IMR-90 (cell line): ENCODE results near the gene NRXN2. TPM values are rescaled to one million over a fixed set of nuclear protein-coding genes. Genes with fewer than 3 reads are reported as not detected.

Experiments used
- ATAC-seq: fragments of 200-7000 bp; cut with Tn5 transposase; 2 replicates; pipeline ENCODE4 v1.9.1; 2020; ENCODE audit warnings: low read depth, mild to moderate bottlenecking, moderate library complexity
- BruUV-seq: library from RNA; stranded (reverse); fragments of 400-500 nt; replicated peaks from 2 replicates; lab custom pipeline; 2021; lab: Mats Ljungman, UMichigan
- CTCF ChIA-PET: fragments of 300-600 bp; formaldehyde crosslinking; extraction: SDS; loops from one replicate; lab custom pipeline; 2021; ENCODE audit warnings: antibody characterized with exemption; lab: Yijun Ruan, JAX
- POLR2A ChIA-PET: fragments of 300-600 bp; sonication (Branson Sonifier 250); formaldehyde crosslinking; loops from one replicate; lab custom pipeline; 2022; ENCODE audit warnings: antibody characterized with exemption; ENCODE audit not compliant: unreplicated experiment; lab: Charles Lee
- DNase-seq: peaks from one replicate; pipeline ENCODE4 v3.0.0; 2013
- H2AFZ ChIP-seq: replicated peaks from 2 replicates; pipeline ENCODE3; 2013; ENCODE audit warnings: low read length, mild to moderate bottlenecking; ENCODE audit not compliant: poor library complexity
- H2AK5ac ChIP-seq: 2 replicates; pipeline ENCODE4 v1.6.1; 2013; ENCODE audit warnings: low read depth, low read length, inconsistent platforms
- H2AK9ac ChIP-seq: replicated peaks from 2 replicates; pipeline ENCODE3; 2013; ENCODE audit warnings: mild to moderate bottlenecking, low read depth, low read length, moderate library complexity; ENCODE audit not compliant: poor library complexity
- H2BK120ac ChIP-seq: 2 replicates; pipeline ENCODE4 v1.6.1; 2013; ENCODE audit warnings: low read depth, low read length, inconsistent platforms
- H2BK15ac ChIP-seq: 3 replicates; pipeline ENCODE4 v1.6.1; 2013; ENCODE audit warnings: low read depth, low read length, inconsistent platforms
- H2BK20ac ChIP-seq: 2 replicates; pipeline ENCODE4 v1.6.1; 2013; ENCODE audit warnings: low read depth, mild to moderate bottlenecking, inconsistent platforms, low read length, moderate library complexity
- H2BK5ac ChIP-seq: 2 replicates; pipeline ENCODE4 v1.6.1; 2013; ENCODE audit warnings: mild to moderate bottlenecking, low read depth, low read length, inconsistent platforms; ENCODE audit not compliant: poor library complexity, severe bottlenecking
- H3K14ac ChIP-seq: replicated peaks from 2 replicates; pipeline ENCODE4 v1.6.1; 2013; ENCODE audit warnings: low read depth, low read length, inconsistent platforms
- H3K18ac ChIP-seq: 2 replicates; pipeline ENCODE4 v1.6.1; 2013; ENCODE audit warnings: low read depth, low read length, control low read depth
- H3K23ac ChIP-seq: 2 replicates; pipeline ENCODE4 v1.6.1; 2013; ENCODE audit warnings: low read depth, low read length, inconsistent platforms
- H3K27ac ChIP-seq: 2 replicates; pipeline ENCODE4 v1.5.1; 2013; ENCODE audit warnings: mild to moderate bottlenecking, control low read depth, low read length; ENCODE audit not compliant: insufficient read depth
- H3K27me3 ChIP-seq: 2 replicates; pipeline ENCODE4 v1.6.1; 2013; ENCODE audit warnings: low read length; ENCODE audit not compliant: control insufficient read depth, insufficient read depth
- H3K36me3 ChIP-seq: 2 replicates; pipeline ENCODE4 v1.6.1; 2013; ENCODE audit warnings: low read length, mixed read lengths; ENCODE audit not compliant: control insufficient read depth, insufficient read depth
- H3K4ac ChIP-seq: 2 replicates; pipeline ENCODE4 v1.6.1; 2013; ENCODE audit warnings: low read depth, low read length, inconsistent platforms
- H3K4me1 ChIP-seq: 2 replicates; pipeline ENCODE4 v1.6.1; 2013; ENCODE audit warnings: low read length, mixed read lengths; ENCODE audit not compliant: control insufficient read depth, insufficient read depth
- H3K4me2 ChIP-seq: 2 replicates; pipeline ENCODE4 v1.6.1; 2013; ENCODE audit warnings: low read depth, mild to moderate bottlenecking, control low read depth, low read length, moderate library complexity
- H3K4me3 ChIP-seq: 2 replicates; pipeline ENCODE4 v1.5.1; 2013; ENCODE audit warnings: low read depth, mild to moderate bottlenecking, control low read depth, low read length, moderate library complexity; ENCODE audit not compliant: insufficient read depth
- H3K56ac ChIP-seq: 2 replicates; pipeline ENCODE4 v1.6.1; 2013; ENCODE audit warnings: low read length, inconsistent platforms; ENCODE audit not compliant: insufficient read depth; ENCODE audit errors: extremely low read depth
- H3K79me1 ChIP-seq, 2 experiments: 2 replicates each; pipeline ENCODE4 v1.6.1; 2013; ENCODE audit warnings: low read length in 2 of 2, inconsistent platforms in 1 of 2, low read depth in 1 of 2
- H3K9ac ChIP-seq: 2 replicates; pipeline ENCODE4 v1.6.1; 2013; ENCODE audit warnings: low read depth, low read length, control low read depth
- H3K9me1 ChIP-seq: 2 replicates; pipeline ENCODE4 v1.6.1; 2013; ENCODE audit warnings: low read length, inconsistent platforms; ENCODE audit not compliant: insufficient read depth
- H3K9me3 ChIP-seq: 2 replicates; pipeline ENCODE4 v1.6.1; 2013; ENCODE audit warnings: low read length; ENCODE audit not compliant: control insufficient read depth, insufficient read depth
- H4K20me1 ChIP-seq: 2 replicates; pipeline ENCODE4 v1.6.1; 2013; ENCODE audit warnings: low read length, inconsistent platforms; ENCODE audit not compliant: insufficient read depth
- H4K5ac ChIP-seq: 2 replicates; pipeline ENCODE4 v1.6.1; 2013; ENCODE audit warnings: mild to moderate bottlenecking, low read depth, low read length, control low read depth
- H4K8ac ChIP-seq, 2 experiments: 2 replicates each; pipeline ENCODE4 v1.6.1; 2013; ENCODE audit warnings: low read depth in 2 of 2, low read length in 2 of 2, control low read depth in 1 of 2, inconsistent platforms in 1 of 2
- H4K91ac ChIP-seq: 2 replicates; pipeline ENCODE4 v1.6.1; 2013; ENCODE audit warnings: low read depth, low read length, inconsistent platforms; ENCODE audit not compliant: insufficient read depth
- BHLHE40 ChIP-seq: fragments of 150-350 bp; IDR thresholded peaks from 2 replicates; pipeline ENCODE4 v1.6.1; 2016; ENCODE audit warnings: mild to moderate bottlenecking, low read depth, low read length
- CEBPB ChIP-seq: IDR thresholded peaks from 2 replicates; pipeline ENCODE4 v1.6.1; 2012; ENCODE audit warnings: low read depth, low read length, improper control_type of control experiment
- CHD1 ChIP-seq: IDR thresholded peaks from 2 replicates; pipeline ENCODE4 v1.6.1; 2012; ENCODE audit warnings: low read depth, low read length, improper control_type of control experiment
- CTCF ChIP-seq: conservative IDR thresholded peaks from 2 replicates; pipeline ENCODE4 v1.5.1; 2012; ENCODE audit warnings: mild to moderate bottlenecking, low read depth, low read length, improper control_type of control experiment
- ELK1 ChIP-seq: fragments of 150-350 bp; IDR thresholded peaks from 2 replicates; pipeline ENCODE4 v1.6.1; 2016; ENCODE audit warnings: low read depth, mild to moderate bottlenecking, low read length, moderate library complexity, borderline replicate concordance
- FOS ChIP-seq: fragments of 150-350 bp; IDR thresholded peaks from 2 replicates; pipeline ENCODE4 v1.6.1; 2016; ENCODE audit warnings: low read depth, low read length
- MAFK ChIP-seq: IDR thresholded peaks from 2 replicates; pipeline ENCODE4 v1.6.1; 2012; ENCODE audit warnings: low read depth, low read length, improper control_type of control experiment
- MAZ ChIP-seq: IDR thresholded peaks from 2 replicates; pipeline ENCODE4 v1.6.1; 2012; ENCODE audit warnings: low read depth, mild to moderate bottlenecking, low read length, improper control_type of control experiment, moderate library complexity, borderline replicate concordance
- MXI1 ChIP-seq: IDR thresholded peaks from 2 replicates; pipeline ENCODE4 v1.6.1; 2012; ENCODE audit warnings: low read depth, mild to moderate bottlenecking, low read length, moderate library complexity, borderline replicate concordance
- NFE2L2 ChIP-seq: fragments of 150-350 bp; IDR thresholded peaks from 2 replicates; pipeline ENCODE4 v1.6.1; 2016; ENCODE audit warnings: low read depth, mild to moderate bottlenecking, low read length
- POLR2A ChIP-seq: IDR thresholded peaks from 2 replicates; pipeline ENCODE4 v1.6.1; 2012; ENCODE audit warnings: mild to moderate bottlenecking, low read depth, low read length
- RAD21 ChIP-seq: IDR thresholded peaks from 2 replicates; pipeline ENCODE4 v1.6.1; 2012; ENCODE audit warnings: low read length, improper control_type of control experiment
- RCOR1 ChIP-seq: IDR thresholded peaks from 2 replicates; pipeline ENCODE4 v1.6.1; 2012; ENCODE audit warnings: mild to moderate bottlenecking, low read length, improper control_type of control experiment; ENCODE audit not compliant: insufficient replicate concordance
- RFX5 ChIP-seq: IDR thresholded peaks from 2 replicates; pipeline ENCODE4 v1.8.0; 2012; ENCODE audit warnings: low read depth, mild to moderate bottlenecking, low read length, moderate library complexity
- SMC3 ChIP-seq: fragments of 150-350 bp; IDR thresholded peaks from 2 replicates; pipeline ENCODE4 v1.6.1; 2016; ENCODE audit warnings: low read depth, mild to moderate bottlenecking, antibody characterized with exemption, low read length, moderate library complexity
- WGBS, 2 experiments: methylation state at CpG; one replicate each; pipeline versions ENCODE4 v1.1.5 to v1.1.7; 2013; ENCODE audit warnings: missing lambda C conversion rate in 2 of 2; ENCODE audit not compliant: insufficient read length in 1 of 2; ENCODE audit errors: extremely low coverage in 2 of 2; 5-methylcytosine and 5-hydroxymethylcytosine counted together
- dilution Hi-C: fragments of 300-500 bp; cut with HindIII; formaldehyde crosslinking; loops from one replicate; pipeline ENCODE4 v1.14.3; 2018; ENCODE audit warnings: low sequenced_read_pairs; ENCODE audit not compliant: unreplicated experiment
- in situ Hi-C: fragments of 300-500 bp; cut with MboI; formaldehyde crosslinking; loops from 3 replicates; pipeline ENCODE4 v1.14.3; 2019; ENCODE audit warnings: low sequenced_read_pairs, inconsistent platforms, mixed read lengths
- intact Hi-C: fragments of 100-400 bp; cut with micrococcal nuclease; formaldehyde crosslinking; loops from 2 replicates; pipeline ENCODE4 v1.10.0; 2022
- polyA plus RNA-seq, 3 experiments: library from polyadenylated mRNA; depleted of rRNA; stranded (reverse); fragments of >200 nt; gene quantifications; 2 replicates each; pipeline ENCODE4 v1.2.3, GENCODE V29; 2012; ENCODE audit warnings: low replicate concordance in 1 of 3
- total RNA-seq: library from RNA; depleted of rRNA; stranded (reverse); fragments of >200 nt; gene quantifications from 2 replicates; pipeline ENCODE4 v1.2.3, GENCODE V29; 2012
- TF ChIP-seq, protein P1 (sequence below): fragments of 150-350 bp; IDR thresholded peaks from 2 replicates; pipeline ENCODE4 v1.6.1; 2017; ENCODE audit warnings: mild to moderate bottlenecking, antibody characterized with exemption, low read length, low read depth

Gene NRXN2
- total and polyA plus RNA-seq, 2 of the 4 experiments (the other 2 are of a cell fraction) = 0.18 to 0.22 TPM

- BruUV-seq = no TSS peak
- in situ Hi-C loops (no loop called here), intact Hi-C loops (no loop called here), dilution Hi-C loops (no loop called here)
- no peak overlapping the region for H3K4me3 ChIP-seq
- no peak overlapping the region for H3K9ac ChIP-seq
- peaks cover 3% of the 10 kb centered on the region; the same call in 1 of the 2 replicates for H3K4me1 ChIP-seq
- no peak overlapping the region for H3K23ac ChIP-seq
- H2BK120ac ChIP-seq = no peak overlapping the region
- 88% methylated on average over 6 of the region's 9 CpGs; no CpG with 5 or more reads in 1 of the 2 experiments for WGBS, 2 experiments
- H3K4ac ChIP-seq = no peak overlapping the region
- H3K18ac ChIP-seq = no peak overlapping the region
- no peak overlapping the region for H4K5ac ChIP-seq
- ChIA-PET CTCF (no interaction called here), POLR2A (no interaction called here)
- H2AFZ ChIP-seq = no peak overlapping the region
- no peak overlapping the region for H3K4me2 ChIP-seq
- no peak overlapping the region for H2BK20ac ChIP-seq
- no peak overlapping the region for H2AK9ac ChIP-seq
- H2BK15ac ChIP-seq = no peak overlapping the region
- no peak for TF ChIP-seq FOS
- no peak for TF ChIP-seq RCOR1
- no peak for TF ChIP-seq MAZ
- TF ChIP-seq CEBPB = no peak
- TF ChIP-seq MXI1 = no peak
- no peak for TF ChIP-seq SMC3
- TF ChIP-seq POLR2A = no peak
- no peak for TF ChIP-seq ELK1
- TF ChIP-seq NFE2L2 = no peak
- no peak for TF ChIP-seq RAD21
- TF ChIP-seq CHD1 = no peak
- TF ChIP-seq, protein P1, sequence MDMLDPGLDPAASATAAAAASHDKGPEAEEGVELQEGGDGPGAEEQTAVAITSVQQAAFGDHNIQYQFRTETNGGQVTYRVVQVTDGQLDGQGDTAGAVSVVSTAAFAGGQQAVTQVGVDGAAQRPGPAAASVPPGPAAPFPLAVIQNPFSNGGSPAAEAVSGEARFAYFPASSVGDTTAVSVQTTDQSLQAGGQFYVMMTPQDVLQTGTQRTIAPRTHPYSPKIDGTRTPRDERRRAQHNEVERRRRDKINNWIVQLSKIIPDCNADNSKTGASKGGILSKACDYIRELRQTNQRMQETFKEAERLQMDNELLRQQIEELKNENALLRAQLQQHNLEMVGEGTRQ = no peak
- no peak for TF ChIP-seq MAFK
- no peak for TF ChIP-seq CTCF
- TF ChIP-seq RFX5 = no peak
- TF ChIP-seq BHLHE40 = no peak
- DNase-seq = no peak
- ATAC-seq = no peak
- H3K56ac ChIP-seq = no peak overlapping the region
- no peak overlapping the region for H3K27ac ChIP-seq
- H4K8ac ChIP-seq = no peak overlapping the region
- peaks cover 4% of the 10 kb centered on the region for H3K9me1 ChIP-seq
- no peaks in the 10 kb centered on the region for H3K36me3 ChIP-seq
- no peaks in the 10 kb centered on the region for H3K79me1 ChIP-seq
- peaks cover 8% of the 10 kb centered on the region for H4K20me1 ChIP-seq
- H3K27me3 ChIP-seq = no peaks in the 10 kb centered on the region
- H3K9me3 ChIP-seq = no peaks in the 10 kb centered on the region
- H2AK5ac ChIP-seq = no peak overlapping the region
- H3K14ac ChIP-seq = no peak overlapping the region
- no peak overlapping the region for H2BK5ac ChIP-seq
- no peak overlapping the region for H4K91ac ChIP-seq
Measured at GRCh38 chr11:64751580-64751979, 28.6 kb upstream of the NRXN2 start.
